GM21360 (cell line): Measurements from ENCODE around the gene ACSS3.

Source experiments
- ATAC-seq: cut with Tn5 transposase; IDR thresholded peaks from one replicate; pipeline ENCODE4 v1.9.1; 2021; ENCODE audit warnings: mild to moderate bottlenecking, moderate library complexity; ENCODE audit not compliant: unreplicated experiment

Gene ACSS3

DNA sequence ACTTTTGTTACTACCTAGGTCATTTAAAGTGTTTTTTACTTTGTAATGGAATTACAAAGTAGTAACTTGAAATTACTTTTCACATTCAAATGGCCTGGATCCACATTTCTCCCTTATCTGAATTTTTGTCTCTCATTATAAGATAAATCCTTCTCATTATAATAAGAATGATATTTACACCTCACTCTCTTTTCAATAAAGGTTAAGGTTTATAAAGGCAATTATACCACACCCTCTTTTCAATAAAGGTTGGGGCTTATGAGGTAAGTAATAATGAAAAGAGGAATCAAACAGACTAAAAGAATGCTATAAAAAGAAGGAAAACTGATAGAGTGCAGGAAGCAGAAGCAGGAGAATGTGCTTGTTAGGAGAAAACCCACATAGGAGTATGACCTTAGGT is 210.8 kb downstream of the ACSS3 start:
- ATAC-seq, result no peak

DNA sequence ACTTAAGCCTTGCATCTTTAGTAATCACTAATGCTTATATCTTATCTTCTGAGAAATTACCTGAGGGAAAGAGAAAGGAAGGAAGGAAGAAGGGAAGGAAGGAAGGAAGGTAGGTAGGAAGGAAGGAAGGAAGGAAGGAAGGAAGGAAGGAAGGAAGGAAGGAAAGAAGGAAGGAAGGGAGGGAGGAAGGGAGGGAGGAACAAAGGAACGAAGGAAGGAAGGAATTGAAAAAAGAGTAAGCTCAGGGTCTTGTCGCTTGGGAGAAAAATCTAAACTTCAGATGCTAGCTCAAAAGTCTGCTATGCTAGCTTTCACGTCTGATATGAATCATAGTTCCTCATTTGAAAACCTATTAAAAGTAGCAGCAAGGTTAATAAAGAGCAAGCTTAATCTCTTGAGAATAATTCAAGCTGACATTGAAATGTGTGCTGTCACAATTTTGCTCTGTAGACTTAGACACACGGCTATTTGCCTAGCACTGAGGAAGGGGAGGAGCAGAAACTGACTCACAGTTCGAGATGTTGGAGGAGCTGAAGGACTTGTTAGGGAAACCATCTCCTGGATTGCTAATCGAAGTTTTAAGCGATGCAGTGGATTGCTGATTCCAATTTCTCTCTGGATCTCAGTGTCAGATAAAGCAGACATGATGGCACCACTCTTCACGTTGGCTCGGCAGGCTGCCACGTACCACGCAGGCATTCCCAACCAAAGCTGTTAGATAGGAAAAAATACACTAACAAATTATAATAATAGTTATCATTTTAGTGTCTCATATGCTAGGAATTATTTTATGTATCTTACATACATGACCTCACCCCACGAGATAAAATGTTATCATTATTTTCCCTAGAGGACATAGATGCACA is 216.7 kb downstream of the ACSS3 start:
- peak; percentile 60 for ATAC-seq

DNA sequence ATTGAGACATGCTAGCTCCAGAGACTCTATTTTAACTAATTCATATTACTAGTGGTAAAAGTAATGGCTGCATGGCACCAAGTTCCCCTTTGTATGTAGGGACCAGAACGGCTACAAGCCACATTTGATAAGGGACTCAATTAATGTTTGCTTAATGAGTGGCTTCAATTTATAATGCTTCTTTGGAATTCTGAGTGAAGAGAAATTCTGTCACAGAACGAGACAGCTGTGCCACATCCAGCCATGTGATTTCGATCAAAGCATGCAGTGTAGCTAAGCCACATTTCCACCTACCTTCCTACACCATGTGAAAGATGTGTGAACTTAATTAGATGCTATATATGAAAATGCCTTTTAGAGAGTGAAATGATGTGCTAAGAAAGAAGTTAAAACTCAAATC is 217.4 kb downstream of the ACSS3 start:
- no peak for ATAC-seq

DNA sequence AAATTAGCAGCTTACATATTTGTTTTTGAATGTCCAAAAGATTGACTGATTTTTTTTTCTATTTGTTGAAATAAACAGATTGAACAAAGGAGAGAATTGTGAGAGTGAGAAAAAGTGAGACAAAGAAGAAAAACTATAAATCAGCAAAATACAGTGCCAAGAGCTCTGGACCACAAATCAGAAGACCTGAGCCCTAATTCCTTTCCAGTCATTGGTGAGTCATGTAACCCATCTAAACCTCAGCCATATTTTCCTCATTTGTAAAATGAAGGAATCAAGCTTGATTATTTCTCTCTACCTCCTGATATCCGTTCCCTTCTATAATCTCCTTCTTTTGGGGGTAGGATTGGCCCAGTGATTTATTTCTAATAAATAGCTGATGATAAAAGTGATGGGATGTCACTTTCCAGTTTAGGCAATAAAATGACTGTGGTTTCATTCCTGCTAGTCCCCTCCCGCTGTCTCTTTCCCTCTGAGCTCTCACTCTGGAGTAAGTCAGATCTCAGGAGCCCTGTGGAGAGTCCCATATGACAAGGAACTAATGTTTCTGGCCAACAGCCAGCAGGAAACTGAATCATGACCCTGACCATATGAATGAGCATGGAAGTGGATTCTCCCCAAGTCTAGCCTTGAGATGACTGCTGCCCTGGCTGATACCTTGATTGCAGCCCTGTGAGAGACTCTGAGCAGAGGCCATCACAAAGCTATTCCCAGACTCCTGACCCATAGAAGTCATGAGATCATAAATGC is 218.9 kb downstream of the ACSS3 start:
- no peak for ATAC-seq

DNA sequence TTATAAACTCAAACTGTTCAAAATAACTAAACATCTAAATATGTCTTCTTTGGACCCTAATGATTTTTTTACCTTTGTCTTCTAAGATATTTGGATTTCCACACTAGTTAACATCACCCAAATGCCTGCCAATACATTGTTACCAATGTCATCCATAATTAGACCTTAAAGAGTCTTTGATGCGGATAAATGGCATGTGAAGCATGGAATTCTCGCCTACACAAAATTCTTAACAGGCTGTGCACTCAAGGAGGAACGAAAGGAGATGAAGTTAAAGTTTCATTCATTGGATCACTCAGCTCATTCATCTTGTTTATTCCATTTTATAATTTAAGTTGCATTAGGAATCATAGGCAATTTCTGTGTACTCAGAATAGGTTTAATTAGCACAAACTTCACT is 219.7 kb downstream of the ACSS3 start:
- ATAC-seq, result no peak

DNA sequence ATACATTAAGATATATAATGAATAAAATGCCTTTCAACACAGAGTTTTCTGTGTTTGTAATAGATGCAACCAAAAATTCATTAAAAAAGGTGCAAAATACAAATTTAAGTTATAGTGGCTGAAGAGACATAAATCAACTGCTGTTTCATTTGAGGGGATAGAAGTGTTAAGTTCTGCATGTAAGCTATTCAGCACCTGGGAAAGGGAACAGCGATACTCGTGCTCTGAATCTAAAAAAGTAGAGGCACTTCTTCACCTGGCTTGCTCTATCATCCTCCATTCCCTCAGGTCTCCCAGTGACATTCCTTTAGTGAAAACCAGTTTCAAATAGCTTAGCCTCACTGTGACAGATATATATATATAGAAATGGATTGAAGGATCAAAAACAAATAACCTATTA is 222.6 kb downstream of the ACSS3 start:
- ATAC-seq, result no peak

DNA sequence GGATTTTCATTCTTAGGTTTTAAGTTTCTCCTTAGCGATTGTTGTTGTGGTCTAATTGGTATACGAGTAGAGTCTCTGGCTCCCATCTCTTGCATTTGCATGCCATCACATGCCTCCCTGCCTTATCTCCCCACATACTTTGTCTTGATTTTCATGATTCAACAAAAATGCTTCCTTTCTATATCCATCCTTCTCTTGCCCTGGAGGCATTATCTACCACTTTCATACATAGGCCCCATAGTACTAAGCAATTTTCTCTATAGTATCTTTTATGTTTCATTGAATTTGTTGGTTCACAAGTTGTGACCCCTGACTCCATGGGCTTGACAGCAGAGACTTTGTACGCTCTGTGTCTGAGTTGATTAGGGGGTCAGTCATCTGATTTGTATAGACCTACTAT is 226.1 kb downstream of the ACSS3 start:
- ATAC-seq, result no peak
